Sigmoid colon (tissue), 4 donors: ENCODE data around the gene FBXW8.

Source experiments
- POLR2A ChIP-seq, 2 donors: fragments of 450-650 bp; IDR thresholded peaks; one replicate each; pipeline ENCODE4 v1.6.1; 2016; ENCODE audit warnings: antibody characterized with exemption in 2 of 2, mild to moderate bottlenecking in 2 of 2, moderate library complexity in 2 of 2
- POLR2AphosphoS5 ChIP-seq, 4 donors: sonication (generic); formaldehyde crosslinking; IDR thresholded peaks; one replicate each; pipeline ENCODE4 v1.6.1; 2017; ENCODE audit warnings: antibody characterized with exemption in 4 of 4

DNA sequence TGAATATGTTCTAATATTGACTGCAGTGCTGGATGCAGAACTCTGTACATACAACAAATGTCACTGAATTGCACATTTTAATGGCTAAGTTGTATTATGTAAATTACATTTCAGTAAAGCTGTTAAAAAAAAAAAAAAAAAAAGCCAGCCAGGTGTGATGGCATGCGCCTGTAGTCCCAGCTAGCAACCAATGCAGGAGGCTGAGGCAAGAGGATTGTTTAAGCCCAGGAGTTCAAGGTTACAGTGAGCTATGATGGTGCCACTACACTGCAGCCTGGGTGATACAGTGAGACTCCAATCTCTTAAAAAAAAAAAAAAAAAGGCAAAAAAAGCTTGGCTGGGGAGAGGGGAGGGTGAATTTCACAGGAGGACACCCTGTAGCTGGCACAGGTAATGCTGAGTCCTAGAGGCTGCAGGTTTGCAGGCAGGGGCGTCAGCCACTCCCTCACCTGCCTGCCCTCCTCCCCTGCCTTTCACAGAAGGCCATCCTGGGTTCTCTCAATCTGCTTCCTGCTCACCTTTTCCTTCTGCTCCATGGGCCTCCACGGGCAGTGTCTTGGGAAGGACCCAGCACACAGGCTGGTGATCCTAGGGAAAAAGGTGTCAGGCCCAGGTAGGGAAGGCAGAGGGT, 147.8 kb downstream of the FBXW8 start:
- no peak for TF ChIP-seq POLR2A (IDR thresholded peaks at IDR 0.05)
- TF ChIP-seq POLR2AphosphoS5 (IDR thresholded peaks at IDR 0.05): no peak
